Activated CD8-positive, alpha-beta memory T cell treated with anti-CD3 and anti-CD28 coated beads, Interleukin-2, amount 50 U/mL, for 48 hours (primary cell): Measurements from ENCODE around the gene SMIM41.

Source experiments
- DNase-seq: peaks from one replicate; pipeline ENCODE4 v3.0.0-alpha.2; 2020

SMIM41 gene

DNA sequence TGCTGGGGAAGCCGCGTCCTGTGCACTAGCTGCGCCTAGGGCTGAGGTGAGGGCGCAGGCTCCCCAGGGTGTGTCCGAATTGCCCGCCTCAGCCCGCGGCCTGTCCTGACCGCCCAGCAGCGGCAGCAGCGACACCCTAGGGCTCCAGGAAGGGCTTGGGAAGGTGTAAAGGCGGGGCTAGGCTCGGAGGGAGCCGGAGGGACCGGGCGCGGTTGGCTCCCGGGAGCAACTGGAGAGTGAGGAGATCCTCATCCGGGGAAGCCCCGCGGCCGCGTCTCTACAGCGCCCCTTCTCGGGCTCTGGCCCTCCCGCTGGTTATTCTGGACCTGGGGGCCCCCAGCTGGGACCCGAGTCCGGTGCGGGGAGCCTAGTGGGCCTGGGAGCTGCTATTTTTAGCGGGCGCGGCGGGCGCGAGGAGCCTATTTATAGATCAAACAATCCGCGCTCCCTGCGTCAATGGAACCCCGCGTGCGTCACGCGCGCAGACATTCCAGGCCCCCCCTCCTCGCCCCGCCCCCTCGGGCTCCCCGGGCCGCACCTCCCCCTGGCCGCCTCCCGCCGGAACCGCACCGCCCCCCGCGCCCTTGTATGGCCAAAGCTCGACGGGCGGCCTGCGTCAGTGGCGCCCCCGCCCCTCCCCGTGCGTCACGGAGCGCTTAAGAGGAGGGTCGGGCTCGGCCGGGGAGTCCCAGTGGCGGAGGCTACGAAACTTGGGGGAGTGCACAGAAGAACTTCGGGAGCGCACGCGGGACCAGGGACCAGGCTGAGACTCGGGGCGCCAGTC, 28.6 kb upstream of the SMIM41 start, which contains the start of gene NR4A1:
Gene NR4A1 (plus strand): TSS at position 685 of the 784 bp plus-strand sequence. CDS start 2,887 bp downstream, outside the sequence.
- DNase-seq, result peak; percentile 99

DNA sequence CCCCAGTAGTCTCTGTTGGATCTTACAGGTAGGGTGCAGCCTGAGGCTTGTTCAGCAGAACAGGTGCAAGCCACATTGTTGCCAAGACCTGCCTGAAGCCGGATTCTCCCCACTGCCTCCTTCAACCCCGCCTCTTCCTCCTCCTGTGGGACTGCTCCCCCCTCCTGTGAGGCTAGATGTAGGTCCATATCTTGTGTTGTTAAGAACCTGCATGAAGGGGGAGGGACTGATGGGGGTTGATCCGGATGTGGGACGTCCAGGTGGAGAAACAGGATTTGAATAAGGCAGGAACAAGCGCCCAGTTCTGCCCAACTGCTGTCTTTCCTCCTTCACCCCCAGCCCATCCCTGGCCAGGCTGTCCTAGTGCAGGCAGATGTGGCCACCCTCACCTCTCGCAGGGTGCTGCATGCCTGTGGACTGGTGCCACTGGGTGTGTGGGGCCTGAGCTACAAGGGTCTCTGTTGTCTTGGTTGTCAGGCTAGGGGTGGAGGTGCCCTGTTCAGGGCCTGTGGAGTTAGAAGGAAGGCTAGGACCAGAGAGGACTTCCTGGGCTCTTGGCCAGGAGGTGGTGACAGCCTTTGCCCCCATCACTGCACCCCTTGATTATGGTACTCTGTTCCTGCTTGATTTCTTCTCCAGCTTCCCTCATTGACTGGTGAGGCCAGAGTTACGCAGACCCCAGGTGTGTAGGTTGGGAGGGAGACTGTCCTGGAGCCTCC, 26.9 kb upstream of the SMIM41 start:
- no peak for DNase-seq

DNA sequence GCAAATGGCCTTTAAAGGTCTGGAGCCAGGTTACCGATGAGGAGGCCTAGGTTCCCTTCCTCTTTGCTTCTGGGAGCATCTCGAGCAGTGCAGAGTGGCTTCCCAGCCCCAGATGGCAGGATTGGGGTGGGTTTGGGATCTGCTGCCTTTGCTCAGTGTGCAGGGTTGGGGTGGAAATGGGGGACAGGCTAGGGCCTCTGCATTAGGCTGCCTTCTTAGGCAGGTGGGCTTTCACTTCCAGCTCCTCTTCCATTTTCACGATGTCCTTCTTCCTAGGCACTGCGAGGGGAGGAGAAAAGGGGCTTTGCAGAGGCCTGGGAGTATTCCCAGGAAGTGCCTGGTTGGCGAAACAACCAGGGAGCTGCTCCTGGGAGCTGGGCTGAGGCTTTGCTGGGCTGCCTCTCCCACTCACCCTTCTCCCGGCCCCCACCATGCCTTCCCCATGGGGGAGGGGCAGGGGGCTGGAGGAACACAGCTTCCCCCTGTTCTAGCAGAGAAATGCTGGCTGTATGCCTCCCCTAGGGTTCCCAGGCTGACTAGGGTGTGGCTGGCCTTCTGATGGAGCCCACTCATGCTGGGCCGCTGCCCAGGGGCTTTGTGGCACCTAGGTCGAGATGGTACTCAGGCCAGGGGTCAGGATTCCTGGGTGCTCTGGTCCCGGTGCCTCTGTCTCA, 25.8 kb upstream of the SMIM41 start:
- no peak for DNase-seq

- no peak for DNase-seq
These were observed 25.2 kb upstream of the SMIM41 start for GRCh38 chr12:52054231-52054832.

GRCh38 chr12:52054833-52055730, 24.4 kb upstream of the SMIM41 start:
- no peak for DNase-seq

GRCh38 chr12:52055731-52056711, 23.5 kb upstream of the SMIM41 start:
- no peak for DNase-seq

- no peak for DNase-seq
These were observed 22.5 kb upstream of the SMIM41 start for GRCh38 chr12:52056801-52057637.

GRCh38 chr12:52057638-52058576, 21.6 kb upstream of the SMIM41 start:
- no peak for DNase-seq

GRCh38 chr12:52058631-52059361, 20.7 kb upstream of the SMIM41 start:
- no peak for DNase-seq

- no peak for DNase-seq
These were observed 19.7 kb upstream of the SMIM41 start for GRCh38 chr12:52059582-52060497.

DNA sequence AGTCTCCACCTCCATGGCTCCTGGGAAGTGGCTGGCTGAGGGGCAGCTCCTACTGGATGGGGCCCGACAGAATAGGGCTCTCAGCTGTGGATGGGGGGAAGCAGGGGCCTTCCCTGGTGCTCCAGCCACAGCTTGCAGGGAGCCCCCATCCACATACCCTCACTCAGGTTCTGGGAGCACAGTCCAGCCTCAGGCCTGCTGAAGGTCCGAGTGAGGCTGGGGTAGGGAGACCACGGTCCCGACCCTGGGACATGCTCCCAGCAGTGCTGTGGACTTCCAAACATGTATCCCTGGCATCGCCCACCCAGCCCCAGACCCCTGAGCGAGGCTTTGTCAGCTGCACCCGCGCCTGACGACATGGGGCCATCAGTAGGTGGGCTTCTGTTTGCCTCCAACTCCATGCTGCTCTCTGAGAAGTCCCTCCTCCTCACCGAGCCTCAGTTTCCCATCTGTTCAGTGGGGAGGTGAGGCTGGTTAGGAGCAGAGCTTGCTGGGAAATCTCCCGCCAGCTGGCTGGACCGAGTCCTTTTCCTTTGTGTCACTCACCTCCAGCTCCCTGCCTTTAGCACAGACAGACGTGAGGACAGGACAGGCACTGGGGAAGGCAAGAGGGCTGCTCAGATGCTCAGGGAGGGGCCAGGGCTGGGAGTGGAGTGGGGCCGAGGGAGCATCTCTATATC, 18.9 kb upstream of the SMIM41 start:
- DNase-seq, result no peak

DNA sequence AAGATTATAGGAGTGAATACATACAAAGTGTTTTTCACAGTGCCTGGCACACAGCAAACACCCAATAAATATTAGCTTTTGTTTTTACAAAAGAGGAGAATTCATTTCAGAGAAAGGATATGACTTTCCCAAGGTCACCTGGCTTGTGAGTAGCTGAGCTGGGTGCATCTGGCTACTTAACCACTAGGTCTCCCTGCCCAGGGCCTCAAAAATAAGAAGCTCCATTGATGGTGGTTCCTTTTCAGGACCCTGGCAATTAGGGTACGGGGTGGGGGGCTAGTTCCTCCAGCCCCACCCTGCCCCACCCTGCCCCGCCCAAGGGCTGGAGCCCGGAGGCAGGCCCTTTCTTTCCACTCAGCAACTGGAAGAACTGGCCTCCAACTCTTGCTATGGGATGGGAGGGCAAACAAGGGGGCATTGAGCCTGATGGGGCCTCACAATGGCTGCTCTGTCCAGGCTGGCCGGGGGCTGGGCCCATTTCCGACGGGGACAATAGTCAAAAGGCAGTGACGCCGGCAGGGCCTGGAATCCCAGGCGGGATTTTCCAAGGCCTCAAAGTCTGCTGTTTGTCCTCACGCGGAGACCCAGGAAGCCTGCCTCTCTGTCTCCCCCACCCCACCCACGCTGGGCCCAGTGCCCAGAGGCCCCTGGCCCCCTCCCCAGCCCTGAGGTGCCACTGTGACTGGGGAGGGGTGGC, 17.9 kb upstream of the SMIM41 start:
- DNase-seq, result no peak

GRCh38 chr12:52062167-52063081, 17.1 kb upstream of the SMIM41 start:
- no peak for DNase-seq
